KOPT-K1 (cell line): Measurements from ENCODE around the gene TSTD1.

ENCODE experiments used
- H3K27ac ChIP-seq: fragments of 200-600 bp; sonication (generic); 2 replicates; pipeline ENCODE4 v1.5.1; 2016; ENCODE audit warnings: antibody characterized with exemption, mild to moderate bottlenecking, low read depth, low read length; ENCODE audit not compliant: poor library complexity, severe bottlenecking
- H3K36me3 ChIP-seq: fragments of 200-600 bp; sonication (generic); 2 replicates; pipeline ENCODE4 v1.5.1; 2017; ENCODE audit warnings: antibody characterized with exemption, mild to moderate bottlenecking, low read length, moderate library complexity; ENCODE audit not compliant: insufficient read depth
- H3K9me3 ChIP-seq: fragments of 200-600 bp; sonication (generic); 2 replicates; pipeline ENCODE4 v1.5.1; 2017; ENCODE audit warnings: antibody characterized with exemption, low read length, mild to moderate bottlenecking; ENCODE audit not compliant: insufficient read depth, poor library complexity, severe bottlenecking

The TSTD1 gene

DNA sequence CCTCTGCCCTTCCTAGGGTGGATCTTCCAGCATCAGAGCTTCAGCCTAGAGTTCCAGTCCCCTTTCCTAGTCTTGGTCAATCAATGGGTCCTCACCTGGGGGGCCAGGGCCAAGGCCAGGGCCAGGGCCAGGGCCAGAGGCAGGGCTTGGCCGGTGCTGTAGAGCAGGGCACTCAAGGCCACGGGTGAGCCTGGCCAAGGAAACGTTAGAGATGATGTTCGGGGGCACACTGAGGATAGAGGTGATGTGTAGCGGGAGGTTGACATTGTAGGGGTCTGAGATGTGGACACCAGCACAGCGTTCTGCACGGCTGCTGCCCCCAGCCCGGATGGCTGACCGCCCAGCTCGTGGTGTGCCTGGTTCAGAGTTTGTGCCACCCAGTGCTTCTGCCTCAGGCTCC is 12.5 kb upstream of the TSTD1 start:
- peaks cover 90% of the 10 kb centered on the region for H3K36me3 ChIP-seq
- no peaks in the 10 kb centered on the region for H3K9me3 ChIP-seq
- no peak overlapping the region for H3K27ac ChIP-seq

GRCh38 chr1:161048949-161049722 is 10.4 kb upstream of the TSTD1 start:
- peaks cover 71% of the 10 kb centered on the region for H3K36me3 ChIP-seq
- H3K27ac ChIP-seq = no peak overlapping the region
- no peaks in the 10 kb centered on the region for H3K9me3 ChIP-seq

GRCh38 chr1:161047436-161048420 is 9.0 kb upstream of the TSTD1 start:
- H3K9me3 ChIP-seq = no peaks in the 10 kb centered on the region
- H3K27ac ChIP-seq = no peak overlapping the region
- peaks cover 66% of the 10 kb centered on the region for H3K36me3 ChIP-seq

DNA sequence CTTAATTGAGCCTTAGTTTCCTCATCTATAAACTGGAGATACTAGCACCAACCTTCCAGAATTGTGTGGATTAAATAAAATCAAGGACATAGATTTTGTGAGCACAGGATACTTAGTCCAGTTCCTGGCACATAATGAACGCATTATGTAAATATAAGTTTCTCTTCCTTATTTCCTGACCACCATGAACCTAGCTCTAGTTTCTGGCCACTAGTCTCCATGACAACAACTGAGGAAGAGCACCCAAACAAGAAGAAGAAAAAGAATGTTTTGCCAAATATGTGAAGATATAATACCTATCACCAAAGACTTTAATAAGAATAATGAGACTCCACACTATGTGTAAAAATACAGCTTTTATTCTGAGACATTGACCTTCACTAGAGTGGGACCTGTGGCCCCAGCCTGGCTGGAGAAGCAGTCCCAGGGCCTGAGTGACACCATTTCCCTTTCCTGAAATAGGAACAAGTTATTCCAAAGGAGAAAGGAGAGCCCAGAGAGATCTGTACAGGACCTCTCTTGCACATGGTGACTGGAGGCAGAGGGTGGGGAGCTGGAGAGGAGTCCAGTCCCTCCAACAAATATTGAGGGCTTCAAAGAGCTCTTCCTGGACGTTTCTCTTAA is 8.0 kb upstream of the TSTD1 start:
- Histone ChIP-seq H3K9me3 (no peaks in the 10 kb centered on the region), H3K36me3 (peaks cover 66% of the 10 kb centered on the region), H3K27ac (peak overlapping the region; percentile 97)

DNA sequence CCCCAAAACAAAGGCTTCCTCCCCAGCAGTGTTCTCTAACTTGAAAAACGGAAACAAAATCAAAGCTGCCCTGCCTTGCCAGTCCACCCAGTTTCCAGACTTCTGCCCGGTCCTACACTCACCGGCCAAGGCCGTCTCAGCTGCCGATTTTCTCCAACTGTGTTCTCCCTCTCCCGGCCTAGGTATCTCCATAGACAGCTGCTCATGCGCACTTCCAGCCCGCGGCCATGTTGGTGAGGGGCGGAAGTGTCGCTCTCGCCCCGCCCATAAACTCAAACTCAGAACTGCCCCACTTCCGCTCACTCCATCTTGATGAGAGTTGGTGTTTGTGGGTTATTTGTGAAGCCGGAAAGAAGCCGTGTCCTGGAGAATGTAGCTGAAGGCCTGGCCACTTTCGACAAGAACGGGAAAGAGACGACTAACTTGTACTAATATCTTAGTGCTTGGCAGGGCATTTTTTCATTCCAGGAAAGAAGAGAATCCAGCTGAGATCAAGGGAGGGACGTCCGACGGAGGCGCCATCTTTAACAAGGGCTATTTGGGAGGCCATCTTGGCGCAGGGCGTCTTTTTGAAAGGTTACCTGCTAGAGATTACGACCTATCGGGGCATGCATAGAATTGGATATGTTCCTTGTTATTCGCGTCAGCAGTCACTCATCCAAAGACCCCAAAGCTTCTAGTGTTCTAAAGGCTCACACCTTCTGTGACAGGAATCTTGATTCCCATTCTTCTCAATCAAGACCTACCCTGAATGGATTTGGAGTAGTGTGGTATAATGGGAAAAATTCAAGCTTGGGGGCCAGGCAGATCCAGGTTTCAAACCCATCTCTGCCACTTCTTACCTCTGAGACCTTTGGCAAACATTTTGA is 7.2 kb upstream of the TSTD1 start, which contains the start of gene USF1:
Gene USF1, minus strand, starts transcription at position 242 of the 869 bp plus-strand sequence. CDS start 2,702 bp downstream, outside the sequence.
- Histone ChIP-seq H3K9me3 (no peaks in the 10 kb centered on the region), H3K27ac (peak within 1 kb of the TSS; percentile 97), H3K36me3 (peaks cover 66% of the 10 kb centered on the region)

GRCh38 chr1:161044908-161045735 is 6.4 kb upstream of the TSTD1 start:
- peaks cover 66% of the 10 kb centered on the region for H3K36me3 ChIP-seq
- peak overlapping the region; percentile 97 for H3K27ac ChIP-seq
- no peaks in the 10 kb centered on the region for H3K9me3 ChIP-seq

GRCh38 chr1:161044535-161044907 is 5.8 kb upstream of the TSTD1 start:
- peak overlapping the region; percentile 97 for H3K27ac ChIP-seq
- peaks cover 66% of the 10 kb centered on the region for H3K36me3 ChIP-seq
- no peaks in the 10 kb centered on the region for H3K9me3 ChIP-seq

DNA sequence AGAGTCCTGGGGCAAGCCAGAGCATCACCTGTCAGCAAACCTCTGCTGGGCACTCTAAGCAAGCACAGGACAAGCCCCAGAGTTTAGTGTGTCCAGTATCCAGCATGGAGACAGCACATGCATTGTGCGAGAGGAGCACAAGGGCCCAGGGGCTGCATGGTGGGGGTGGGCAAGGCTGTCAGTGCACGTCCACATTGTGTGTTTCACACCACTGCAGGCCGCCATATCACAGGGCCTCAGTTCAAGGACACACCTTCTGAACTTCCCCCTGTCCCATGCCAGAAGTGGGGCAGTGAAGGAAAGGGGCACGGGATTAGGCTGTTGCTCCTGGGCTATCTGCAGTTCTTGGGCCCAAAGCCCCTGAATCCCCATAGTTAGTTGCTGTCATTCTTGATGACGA is 782 bp upstream of the TSTD1 start:
- H3K36me3 ChIP-seq = peaks cover 50% of the 10 kb centered on the region
- H3K9me3 ChIP-seq = no peaks in the 10 kb centered on the region
- H3K27ac ChIP-seq = peak overlapping the region; percentile 69

DNA sequence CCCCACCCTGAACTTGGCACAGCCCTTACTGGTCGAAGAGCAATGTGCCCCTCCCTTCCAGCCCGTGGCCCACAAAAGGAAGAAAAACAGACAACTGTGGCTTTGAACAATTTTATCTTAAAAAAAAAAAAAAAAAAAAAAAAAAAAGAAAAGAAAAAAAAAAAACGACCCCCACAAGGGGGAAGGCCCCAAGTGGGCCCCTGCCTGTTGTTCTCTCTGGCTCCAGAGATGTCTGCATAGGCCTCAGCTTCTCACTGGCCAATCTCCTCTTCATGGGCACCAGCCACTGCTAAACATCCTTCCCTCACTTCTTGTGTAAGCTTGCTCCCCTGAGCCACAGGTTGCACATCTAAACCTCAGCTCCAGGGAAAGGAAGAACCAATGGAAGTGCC is 386 bp upstream of the TSTD1 start:
- H3K9me3 ChIP-seq = no peaks in the 10 kb centered on the region

GRCh38 chr1:161037661-161038522 is 872 bp downstream of the TSTD1 start:
- peaks cover 43% of the 10 kb centered on the region for H3K36me3 ChIP-seq
- H3K9me3 ChIP-seq = no peaks in the 10 kb centered on the region
- H3K27ac ChIP-seq = peak overlapping the region; percentile 69

More for the DNA sequence above, 386 bp upstream of the TSTD1 start:
- H3K27ac ChIP-seq = peak overlapping the region; percentile 69
- H3K36me3 ChIP-seq = peaks cover 50% of the 10 kb centered on the region

DNA sequence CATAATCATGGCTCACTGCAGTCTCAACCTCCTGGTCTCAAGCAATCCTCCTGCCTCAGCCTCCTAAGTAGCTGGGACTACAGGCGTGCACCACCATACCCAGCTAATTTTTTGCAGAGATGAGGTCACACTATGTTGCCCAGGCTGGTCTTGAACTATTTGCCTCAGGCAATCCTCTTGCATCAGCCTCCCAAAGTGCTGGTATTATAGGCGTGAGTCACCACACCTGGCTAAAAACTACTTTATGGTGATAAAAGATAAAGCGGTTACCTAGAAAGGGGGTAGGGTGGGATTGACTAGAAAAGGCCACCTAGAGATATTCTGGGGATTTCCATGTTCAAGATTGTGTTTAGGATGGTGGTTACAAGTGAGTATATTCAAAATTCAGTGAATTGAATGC is 5.0 kb downstream of the TSTD1 start:
- Histone ChIP-seq H3K27ac (no peak overlapping the region), H3K9me3 (no peaks in the 10 kb centered on the region), H3K36me3 (peaks cover 6% of the 10 kb centered on the region; the same call in 1 of the 2 replicates)

DNA sequence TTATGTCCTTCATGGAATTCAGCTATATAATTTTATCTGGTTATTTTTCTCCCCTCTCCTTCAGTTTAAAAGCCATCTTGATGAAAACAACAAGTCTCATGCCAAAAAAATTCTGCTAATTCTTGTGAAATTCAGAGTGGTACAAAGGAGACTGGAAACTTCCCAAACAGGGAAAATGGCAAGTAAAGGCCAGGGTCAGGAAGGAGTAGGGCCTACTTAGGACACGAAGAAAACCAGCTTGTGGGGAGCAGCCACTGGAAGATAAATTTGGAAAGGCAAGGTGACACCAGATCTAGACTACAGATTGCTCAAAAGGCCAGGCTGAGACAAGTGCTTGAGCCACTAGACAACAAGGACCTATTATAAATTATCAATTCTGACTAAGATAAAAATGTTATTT is 6.4 kb downstream of the TSTD1 start:
- Histone ChIP-seq H3K36me3 (peaks cover 5% of the 10 kb centered on the region; the same call in 1 of the 2 replicates), H3K27ac (no peak overlapping the region)

DNA sequence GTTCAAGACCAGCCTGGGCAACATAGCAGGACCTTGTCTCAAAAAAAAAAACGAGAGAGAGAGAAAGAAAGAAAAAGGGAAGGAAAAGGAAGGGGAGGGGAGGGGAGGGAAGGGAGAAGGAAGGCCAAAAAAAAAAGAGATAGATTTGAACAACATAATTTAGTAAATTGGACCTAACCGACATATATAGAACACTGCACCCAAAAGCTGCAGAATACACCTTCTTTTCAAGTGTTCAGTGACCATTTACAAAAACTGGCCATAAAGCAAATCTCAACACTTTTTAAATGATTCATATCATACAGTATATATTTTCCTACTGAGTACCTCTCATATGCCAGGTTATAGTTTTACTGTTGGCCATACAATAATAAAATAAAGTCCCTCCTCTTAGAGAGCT is 6.9 kb downstream of the TSTD1 start:
- Histone ChIP-seq H3K27ac (no peak overlapping the region), H3K9me3 (no peaks in the 10 kb centered on the region), H3K36me3 (no peaks in the 10 kb centered on the region)

More for the DNA sequence above, 6.4 kb downstream of the TSTD1 start:
- no peaks in the 10 kb centered on the region for H3K9me3 ChIP-seq
